Ureter (tissue), 1 donor: ENCODE data around the gene MOXD1. TPM values are rescaled to one million over a fixed set of nuclear protein-coding genes. Genes with fewer than 3 reads are reported as not detected.

Source experiments
- DNase-seq: peaks from one replicate; pipeline ENCODE4 v3.0.0-alpha.2; 2020; ENCODE audit warnings: low spot score
- total RNA-seq: library from RNA; stranded (reverse); gene quantifications from one replicate; pipeline ENCODE4 v1.2.4, GENCODE V29; 2023
- donor health status: DM: yes; HTN: yes; CAD: no.

Gene MOXD1
- total RNA-seq, 1 donor from 2014 or later = 13.8 TPM

GRCh38 chr6:132399376-132400074 is 1.8 kb downstream of the MOXD1 start:
- DNase-seq = no peak

- no peak for DNase-seq
Observed at GRCh38 chr6:132395015-132395597, 6.2 kb downstream of the MOXD1 start.

- DNase-seq = no peak
Observed at GRCh38 chr6:132392792-132393191, 8.5 kb downstream of the MOXD1 start.

GRCh38 chr6:132392270-132392646 is 9.0 kb downstream of the MOXD1 start:
- DNase-seq = no peak

GRCh38 chr6:132391391-132392269 is 9.6 kb downstream of the MOXD1 start:
- DNase-seq = no peak

DNA sequence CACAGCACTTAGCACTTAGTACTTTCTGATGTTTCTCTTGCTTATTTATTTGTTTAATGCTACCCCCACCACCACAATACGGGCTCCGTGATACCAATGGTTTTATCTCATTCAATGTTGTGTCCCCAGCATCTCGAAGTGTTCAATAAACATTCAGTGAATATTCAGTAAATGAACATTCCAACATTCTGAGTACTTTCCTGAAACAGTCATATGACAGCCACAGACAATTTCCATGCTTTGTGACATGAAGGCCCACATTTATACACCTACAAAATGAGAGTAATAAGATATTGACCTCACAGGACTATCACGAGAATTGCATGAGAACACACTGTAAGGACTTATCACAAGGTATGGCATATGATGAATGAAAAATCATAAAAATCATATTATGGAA is 10.8 kb downstream of the MOXD1 start:
- no peak for DNase-seq

- no peak for DNase-seq
Observed at GRCh38 chr6:132390017-132390416, 11.3 kb downstream of the MOXD1 start.

GRCh38 chr6:132388291-132388690 is 13.0 kb downstream of the MOXD1 start:
- DNase-seq = no peak

DNA sequence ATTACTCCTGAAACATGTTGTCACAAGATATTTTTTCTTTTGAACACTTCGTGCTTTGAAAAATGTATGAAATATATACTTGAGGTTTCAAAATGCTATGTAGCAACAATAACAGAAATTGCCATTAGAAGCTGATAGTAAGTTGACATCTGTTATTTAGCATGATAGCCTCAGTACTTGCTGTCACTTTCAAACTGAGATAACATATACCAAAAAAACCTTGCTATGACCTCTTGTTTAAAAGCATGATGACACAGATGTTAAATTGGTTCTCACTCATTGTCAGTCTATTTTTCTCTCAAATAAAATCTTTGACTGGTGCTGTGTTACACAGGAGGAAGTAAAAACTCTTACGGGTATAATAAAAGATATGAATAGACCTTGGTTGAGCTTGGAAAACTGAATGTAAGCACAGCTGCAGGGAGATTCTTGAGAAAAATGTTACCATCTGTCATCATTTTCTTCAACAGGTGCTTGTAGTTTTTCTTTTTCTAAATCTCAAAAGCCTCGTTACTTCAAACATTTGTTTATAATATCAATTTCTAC is 18.6 kb downstream of the MOXD1 start:
- no peak for DNase-seq

DNA sequence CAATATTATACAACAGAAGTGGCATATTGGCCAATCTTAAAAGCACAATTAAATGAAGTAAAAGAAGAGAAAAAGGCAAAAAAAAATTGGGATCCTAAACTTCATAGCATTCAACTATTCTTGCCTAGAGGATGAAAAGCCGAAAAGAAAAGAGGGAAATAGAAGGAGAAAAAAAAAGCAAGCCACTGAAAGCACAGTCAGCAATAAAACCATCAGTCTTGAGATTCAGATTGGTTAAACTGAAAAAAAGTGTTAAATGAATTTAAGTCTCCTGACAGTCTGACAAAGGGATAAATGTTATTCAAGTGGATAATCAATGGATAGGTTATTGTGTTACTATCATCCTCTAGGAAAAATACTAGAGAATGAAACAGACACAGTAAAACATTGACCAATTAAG is 19.9 kb downstream of the MOXD1 start:
- no peak for DNase-seq

DNA sequence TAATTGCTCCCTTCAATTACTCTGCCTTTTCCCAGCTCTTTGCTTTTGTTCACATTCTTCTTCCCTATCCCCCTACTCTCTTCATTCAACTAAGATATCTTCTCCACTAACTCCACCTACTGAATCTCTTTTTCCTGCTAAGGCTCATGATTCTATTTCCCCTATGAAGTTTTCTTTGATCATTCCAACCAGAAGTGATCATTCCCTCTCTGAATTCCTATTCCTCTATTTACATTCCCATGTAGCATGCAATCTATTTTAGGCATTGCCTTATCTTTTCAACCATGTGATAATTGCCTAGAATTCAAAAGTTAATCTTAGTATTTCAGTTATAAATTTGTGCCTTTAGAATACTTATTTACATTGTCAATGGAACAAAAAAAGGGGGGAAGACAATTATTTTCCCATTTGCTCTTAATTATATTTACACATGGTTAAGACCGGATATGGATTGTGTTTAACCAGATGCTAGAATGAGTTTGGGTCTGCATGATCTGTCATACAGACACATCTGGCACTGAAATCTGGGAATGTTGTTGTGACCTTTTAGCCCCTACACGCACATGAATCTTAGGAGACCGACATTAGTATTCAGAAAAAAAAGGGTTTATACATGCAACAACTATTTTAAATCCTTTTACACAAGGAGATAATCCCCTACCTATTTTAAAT is 20.8 kb downstream of the MOXD1 start:
- DNase-seq = no peak

DNA sequence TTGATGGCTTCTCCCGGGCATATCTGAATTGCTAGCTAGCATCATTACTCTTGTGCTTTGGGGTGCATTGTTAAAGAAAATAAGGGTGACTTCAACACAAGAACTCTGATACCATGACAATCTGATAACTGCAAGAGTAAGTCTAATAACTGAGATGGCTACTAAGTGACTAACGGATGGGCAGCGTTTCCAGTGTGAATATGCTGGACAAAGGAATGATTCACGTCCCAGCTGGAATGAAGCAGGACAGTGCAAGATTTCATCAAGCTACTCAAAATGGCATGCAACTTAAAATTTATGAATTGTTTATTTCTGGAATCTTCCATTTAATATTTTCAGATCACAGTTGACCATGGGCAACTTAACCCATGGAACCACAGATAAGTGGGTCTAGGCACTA is 31.7 kb downstream of the MOXD1 start:
- DNase-seq = no peak

- DNase-seq = no peak
Observed at GRCh38 chr6:132368916-132369481, 32.3 kb downstream of the MOXD1 start.

DNA sequence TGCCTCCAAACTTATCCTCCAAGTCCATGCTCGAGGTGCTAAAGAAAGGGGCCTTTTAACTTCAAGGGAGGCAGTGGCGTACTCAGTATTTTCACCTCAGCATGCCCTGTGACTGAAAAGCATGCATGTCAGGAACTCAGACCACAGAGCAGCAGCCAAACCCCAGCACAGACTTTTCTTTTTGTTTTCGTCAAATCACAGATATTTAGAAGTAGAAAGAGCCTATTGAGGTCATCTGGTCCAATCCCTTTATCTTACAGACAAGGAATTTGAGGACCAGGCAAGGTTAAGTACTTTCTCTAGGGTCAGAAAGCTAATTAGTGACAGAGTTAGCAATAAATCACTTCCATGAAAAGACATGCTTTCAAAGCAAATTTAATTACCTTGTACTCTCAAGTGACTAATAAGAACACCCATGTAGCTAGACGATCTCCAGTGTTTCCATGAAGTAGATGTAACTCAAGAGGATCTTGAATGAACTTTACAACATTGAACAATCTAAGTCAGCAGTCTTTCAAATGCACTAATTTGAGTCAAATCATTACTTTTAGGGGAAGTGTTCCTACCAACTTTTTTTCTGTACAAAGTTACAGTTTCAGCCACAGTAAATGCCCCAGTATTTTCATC is 35.9 kb downstream of the MOXD1 start:
- no peak for DNase-seq

- no peak for DNase-seq
Observed at GRCh38 chr6:132364306-132365074, 36.8 kb downstream of the MOXD1 start.

DNA sequence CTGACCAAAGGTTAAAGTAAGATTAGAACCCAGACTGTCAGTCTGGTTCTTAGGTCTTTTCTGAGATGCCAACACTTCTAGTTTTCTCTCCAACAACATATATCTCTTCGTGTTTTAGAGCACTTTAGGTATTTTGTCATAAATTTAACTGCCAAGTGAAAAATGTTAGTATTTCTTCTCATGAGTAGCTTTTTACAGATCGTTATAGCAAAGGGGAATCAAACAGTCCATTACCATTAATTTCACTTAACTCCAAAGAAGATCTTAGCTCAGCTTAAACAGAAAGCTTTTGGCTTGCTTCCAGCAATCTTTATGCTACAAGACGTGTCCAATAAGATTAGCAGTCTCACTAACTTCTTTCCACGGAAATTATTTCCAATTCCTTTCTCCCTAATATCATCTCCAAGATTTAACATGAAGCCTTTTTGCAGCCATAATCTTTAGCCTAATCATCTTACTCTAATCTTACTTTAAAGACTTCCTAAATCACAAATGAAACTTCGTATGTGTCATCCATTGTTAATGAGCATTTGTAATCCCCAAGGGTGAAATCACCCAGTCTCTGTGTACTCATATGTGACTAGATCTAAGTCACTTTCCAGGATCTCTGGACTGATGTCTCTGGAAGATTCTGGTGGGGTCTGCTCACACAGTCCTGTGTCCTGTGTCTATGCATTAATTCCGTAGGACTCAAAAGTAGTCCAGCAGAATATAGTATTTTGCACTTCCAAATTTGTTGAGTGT is 38.7 kb downstream of the MOXD1 start:
- DNase-seq = no peak

GRCh38 chr6:132361101-132361500 is 40.2 kb downstream of the MOXD1 start:
- DNase-seq = no peak

- DNase-seq = no peak
Observed at GRCh38 chr6:132359886-132360285, 41.4 kb downstream of the MOXD1 start.

DNA sequence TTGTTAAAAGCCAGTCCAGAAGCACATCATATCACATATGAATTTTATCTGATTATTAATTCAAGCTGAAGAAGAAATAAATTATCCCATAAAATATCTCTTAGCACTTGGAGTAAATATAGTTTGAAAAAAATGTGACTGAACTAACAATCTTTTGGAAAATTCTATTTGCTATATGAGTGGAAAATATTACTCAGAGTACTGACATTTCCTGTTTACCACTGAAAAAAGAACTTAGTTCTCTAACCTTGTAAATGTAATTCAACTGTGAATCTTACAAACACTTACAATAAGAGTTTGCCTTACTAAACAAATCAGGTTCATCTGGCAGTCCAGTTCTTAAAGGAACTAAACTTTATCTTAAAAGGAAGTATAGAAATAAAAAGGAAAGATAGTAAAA is 44.2 kb downstream of the MOXD1 start:
- DNase-seq = no peak
